GM12892 (cell line): Measurements from ENCODE around the gene TRPM2.

Experiments
- POLR2A ChIP-seq: IDR thresholded peaks from 2 replicates; pipeline ENCODE4 v1.6.1; 2011; ENCODE audit warnings: low read depth, low read length, control low read depth
- POLR2AphosphoS5 ChIP-seq: IDR thresholded peaks from 2 replicates; pipeline ENCODE4 v1.6.1; 2011; ENCODE audit warnings: low read depth, low read length, control low read depth
- TAF1 ChIP-seq: IDR thresholded peaks from 2 replicates; pipeline ENCODE4 v1.6.1; 2011; ENCODE audit warnings: low read depth, mild to moderate bottlenecking, control low read depth, low read length, borderline replicate concordance

DNA sequence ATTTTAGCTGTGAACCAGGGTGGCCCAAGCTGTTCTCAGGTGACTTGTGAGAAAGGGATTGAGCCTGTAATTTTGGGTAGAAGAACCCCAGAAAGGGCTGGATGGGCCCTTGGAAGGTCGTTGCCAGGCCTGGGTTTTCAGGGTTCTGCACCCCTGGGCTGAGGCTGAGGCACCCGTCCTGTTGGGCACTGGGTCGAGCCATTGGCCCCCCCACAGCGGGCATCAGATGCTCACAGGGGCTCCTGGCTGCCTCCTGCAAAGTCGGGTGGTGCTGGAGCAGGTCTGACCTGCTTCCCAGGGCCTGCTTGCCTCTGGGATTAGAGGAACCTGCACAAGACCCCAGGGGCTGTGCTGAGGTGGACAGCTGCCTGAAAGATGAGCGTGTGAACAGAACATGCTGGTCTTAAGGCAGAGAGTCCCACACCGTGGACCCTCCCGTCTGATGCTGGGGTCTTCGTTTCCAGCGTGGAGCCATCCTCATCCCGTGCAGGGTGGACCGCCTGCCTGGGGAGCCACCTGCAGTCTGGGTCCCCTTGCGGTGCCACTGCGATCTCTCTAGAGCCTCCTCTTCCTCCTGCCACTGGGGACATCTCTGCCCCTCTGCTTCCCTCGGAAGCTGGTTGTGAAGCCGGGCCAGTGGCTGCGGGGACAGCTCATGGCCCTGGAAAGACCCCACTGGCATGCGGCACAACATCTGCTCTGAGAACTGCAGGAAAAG is 1.7 kb upstream of the TRPM2 start:
- TF ChIP-seq POLR2A: no peak
- no peak for TF ChIP-seq POLR2AphosphoS5
- no peak for TF ChIP-seq TAF1
